OCI-LY3 (cell line): ENCODE measurements around the gene CUBN.

Source experiments
- H2AFZ ChIP-seq: fragments of 200-600, 300-600 bp; shearing (Covaris generic); 2 replicates; pipeline ENCODE4 v1.6.0; 2014; ENCODE audit warnings: antibody characterized with exemption, low read depth, low read length
- H3K27ac ChIP-seq: fragments of 200-600, 300-600 bp; sonication (generic); 2 replicates; pipeline ENCODE4 v1.5.1; 2014; ENCODE audit warnings: mild to moderate bottlenecking, low read length, moderate library complexity, mixed read lengths
- H3K27me3 ChIP-seq: fragments of 200-600, 300-600 bp; sonication (generic); 2 replicates; pipeline ENCODE4 v1.6.1; 2014; ENCODE audit warnings: low read depth, low read length, mixed read lengths
- H3K36me3 ChIP-seq: fragments of 200-600, 300-600 bp; sonication (generic); replicated peaks from 2 replicates; pipeline ENCODE3; 2014; ENCODE audit warnings: low read depth, low read length, mixed read lengths
- H3K4me1 ChIP-seq: fragments of 300-600, 200-600 bp; sonication (generic); 2 replicates; pipeline ENCODE4 v1.6.1; 2014; ENCODE audit warnings: low read length, mixed read lengths
- H3K4me2 ChIP-seq: fragments of 200-600, 300-600 bp; sonication (generic); 2 replicates; pipeline ENCODE4 v1.6.1; 2014; ENCODE audit warnings: low read length, mixed read lengths
- H3K4me3 ChIP-seq: fragments of 300-600, 200-600 bp; sonication (generic); 2 replicates; pipeline ENCODE4 v1.5.1; 2014; ENCODE audit warnings: antibody characterized with exemption, mild to moderate bottlenecking, low read length, moderate library complexity
- H3K79me2 ChIP-seq: fragments of 300-600, 200-600 bp; shearing (Covaris generic); 2 replicates; pipeline ENCODE4 v1.6.1; 2014; ENCODE audit warnings: mild to moderate bottlenecking, low read length, mixed read lengths
- H3K9ac ChIP-seq: fragments of 300-600, 200-600 bp; shearing (Covaris generic); 2 replicates; pipeline ENCODE4 v1.6.0; 2014; ENCODE audit warnings: mild to moderate bottlenecking, low read length, moderate library complexity
- H3K9me3 ChIP-seq: fragments of 200-600, 300-600 bp; shearing (Covaris generic); 2 replicates; pipeline ENCODE4 v1.6.1; 2014; ENCODE audit warnings: low read length, mixed read lengths; ENCODE audit not compliant: insufficient read depth
- H4K20me1 ChIP-seq: fragments of 200-600, 300-600 bp; sonication (generic); 2 replicates; pipeline ENCODE4 v1.6.1; 2016; ENCODE audit warnings: low read length, mixed read lengths; ENCODE audit not compliant: insufficient read depth
- EZH2phosphoT487 ChIP-seq: fragments of 200-600 bp; shearing (Covaris generic); IDR thresholded peaks from 2 replicates; pipeline ENCODE4 v1.6.1; 2018; ENCODE audit warnings: antibody characterized with exemption, mixed run types, low read depth
- TF ChIP-seq, protein P1 (sequence below): fragments of 200-600, 300-600 bp; sonication (generic); IDR thresholded peaks from 2 replicates; pipeline ENCODE4 v1.5.1; 2014; ENCODE audit warnings: antibody characterized with exemption, low read length, low read depth

The CUBN gene

DNA sequence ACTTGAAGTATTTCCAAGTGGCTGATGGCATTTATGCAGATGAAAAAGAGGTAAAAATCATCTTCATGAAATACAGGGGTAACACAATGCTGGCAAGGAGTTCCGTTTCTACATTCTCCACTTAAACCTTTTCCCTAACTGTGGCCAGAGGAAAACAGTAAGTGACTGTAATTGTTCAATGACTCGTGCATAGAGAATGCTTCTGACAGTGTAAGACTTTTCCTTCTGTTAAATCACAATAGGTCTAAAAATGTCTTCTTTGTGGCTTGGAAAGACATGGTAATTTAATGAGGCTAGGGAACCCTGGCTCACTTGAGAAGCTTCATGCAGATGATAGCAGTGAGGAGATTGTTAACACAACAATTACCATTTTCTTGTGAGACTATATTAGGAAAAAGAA is 262.1 kb downstream of the CUBN start:
- no peaks in the 10 kb centered on the region for H3K9me3 ChIP-seq
- H3K27me3 ChIP-seq: peaks cover 3% of the 10 kb centered on the region; the same call in 1 of the 2 replicates
- no peak overlapping the region for H3K27ac ChIP-seq
- no peak for TF ChIP-seq EZH2phosphoT487
- TF ChIP-seq, protein P1, sequence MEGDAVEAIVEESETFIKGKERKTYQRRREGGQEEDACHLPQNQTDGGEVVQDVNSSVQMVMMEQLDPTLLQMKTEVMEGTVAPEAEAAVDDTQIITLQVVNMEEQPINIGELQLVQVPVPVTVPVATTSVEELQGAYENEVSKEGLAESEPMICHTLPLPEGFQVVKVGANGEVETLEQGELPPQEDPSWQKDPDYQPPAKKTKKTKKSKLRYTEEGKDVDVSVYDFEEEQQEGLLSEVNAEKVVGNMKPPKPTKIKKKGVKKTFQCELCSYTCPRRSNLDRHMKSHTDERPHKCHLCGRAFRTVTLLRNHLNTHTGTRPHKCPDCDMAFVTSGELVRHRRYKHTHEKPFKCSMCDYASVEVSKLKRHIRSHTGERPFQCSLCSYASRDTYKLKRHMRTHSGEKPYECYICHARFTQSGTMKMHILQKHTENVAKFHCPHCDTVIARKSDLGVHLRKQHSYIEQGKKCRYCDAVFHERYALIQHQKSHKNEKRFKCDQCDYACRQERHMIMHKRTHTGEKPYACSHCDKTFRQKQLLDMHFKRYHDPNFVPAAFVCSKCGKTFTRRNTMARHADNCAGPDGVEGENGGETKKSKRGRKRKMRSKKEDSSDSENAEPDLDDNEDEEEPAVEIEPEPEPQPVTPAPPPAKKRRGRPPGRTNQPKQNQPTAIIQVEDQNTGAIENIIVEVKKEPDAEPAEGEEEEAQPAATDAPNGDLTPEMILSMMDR: no peak
- no peak overlapping the region for H3K4me3 ChIP-seq
- H3K4me1 ChIP-seq: no peaks in the 10 kb centered on the region
- H3K36me3 ChIP-seq: no peaks in the 10 kb centered on the region
- no peak overlapping the region for H3K9ac ChIP-seq
- H4K20me1 ChIP-seq: no peaks in the 10 kb centered on the region
- H2AFZ ChIP-seq: no peak overlapping the region
- no peak overlapping the region for H3K4me2 ChIP-seq
- H3K79me2 ChIP-seq: no peaks in the 10 kb centered on the region

DNA sequence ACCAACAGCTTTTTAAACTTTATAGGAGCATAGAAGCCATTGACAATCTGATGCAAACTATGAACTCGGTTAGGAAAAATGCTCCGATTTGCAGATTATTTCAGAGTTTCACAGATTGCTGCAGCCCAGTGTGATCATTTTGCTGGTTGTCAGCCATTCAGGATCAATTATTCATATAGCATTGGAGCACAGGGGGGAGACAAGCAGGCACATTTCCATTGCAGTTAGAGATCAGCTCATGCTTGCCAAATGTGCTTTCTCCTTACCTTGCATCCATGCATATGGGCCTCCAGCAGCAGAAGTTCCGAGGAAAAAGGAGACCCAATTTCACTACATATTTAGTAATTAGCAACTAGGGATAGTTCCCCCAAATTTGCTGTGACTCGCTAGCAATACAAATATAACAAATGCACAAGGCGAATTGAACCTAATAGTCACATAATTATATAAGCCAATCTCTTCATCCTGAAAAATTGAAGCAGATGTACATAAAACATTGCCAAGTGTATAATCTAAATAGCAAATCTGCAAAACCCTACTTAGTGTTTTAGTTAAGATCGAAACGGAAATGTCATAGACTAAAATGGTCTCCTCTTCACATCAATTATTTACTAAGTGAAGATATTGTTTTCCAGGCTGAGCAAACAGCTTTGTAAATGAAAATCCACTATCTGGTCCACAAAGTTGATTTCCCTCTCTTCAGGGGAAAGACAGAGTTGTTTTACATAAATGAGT is 262.9 kb downstream of the CUBN start:
- Histone ChIP-seq H3K9me3 (no peaks in the 10 kb centered on the region), H2AFZ (no peak overlapping the region), H3K4me1 (no peaks in the 10 kb centered on the region), H3K4me2 (no peak overlapping the region), H3K9ac (no peak overlapping the region), H3K36me3 (no peaks in the 10 kb centered on the region), H3K4me3 (no peak overlapping the region), H3K79me2 (no peaks in the 10 kb centered on the region), H3K27ac (no peak overlapping the region), H4K20me1 (no peaks in the 10 kb centered on the region), H3K27me3 (peaks cover 3% of the 10 kb centered on the region; the same call in 1 of the 2 replicates)
- TF ChIP-seq, protein P1: no peak
- TF ChIP-seq EZH2phosphoT487: no peak

GRCh38 chr10:16865766-16866165 is 263.8 kb downstream of the CUBN start:
- Histone ChIP-seq H3K4me2 (no peak overlapping the region), H3K27ac (no peak overlapping the region), H3K9ac (no peak overlapping the region), H3K36me3 (no peaks in the 10 kb centered on the region), H3K4me3 (no peak overlapping the region), H4K20me1 (no peaks in the 10 kb centered on the region), H3K4me1 (no peaks in the 10 kb centered on the region), H3K27me3 (peaks cover 3% of the 10 kb centered on the region; the same call in 1 of the 2 replicates), H2AFZ (no peak overlapping the region), H3K79me2 (no peaks in the 10 kb centered on the region), H3K9me3 (no peaks in the 10 kb centered on the region)
- TF ChIP-seq EZH2phosphoT487: no peak
- TF ChIP-seq, protein P1: no peak

GRCh38 chr10:16863766-16864165 is 265.8 kb downstream of the CUBN start:
- no peak overlapping the region for H3K4me2 ChIP-seq
- TF ChIP-seq, protein P1: no peak
- no peak for TF ChIP-seq EZH2phosphoT487
- H3K36me3 ChIP-seq: no peaks in the 10 kb centered on the region
- no peak overlapping the region for H3K9ac ChIP-seq
- H3K4me1 ChIP-seq: no peaks in the 10 kb centered on the region
- no peaks in the 10 kb centered on the region for H4K20me1 ChIP-seq
- H3K27ac ChIP-seq: no peak overlapping the region
- H2AFZ ChIP-seq: no peak overlapping the region
- H3K27me3 ChIP-seq: peaks cover 3% of the 10 kb centered on the region; the same call in 1 of the 2 replicates
- no peaks in the 10 kb centered on the region for H3K9me3 ChIP-seq
- H3K79me2 ChIP-seq: no peaks in the 10 kb centered on the region
- H3K4me3 ChIP-seq: no peak overlapping the region
